HCT116 (cell line): ENCODE data around the gene FAM216B.

Experiments
- CBX3 ChIP-seq: IDR thresholded peaks from 2 replicates; pipeline ENCODE4 v1.6.1; 2012; ENCODE audit warnings: low read depth
- EZH2 ChIP-seq: fragments of 200-600 bp; sonication (generic); IDR thresholded peaks from 2 replicates; pipeline ENCODE4 v1.6.1; 2017; ENCODE audit warnings: antibody characterized with exemption, mixed run types
- POLR2A ChIP-seq: IDR thresholded peaks from 2 replicates; pipeline ENCODE4 v1.7.0; 2011; ENCODE audit warnings: borderline replicate concordance; ENCODE audit not compliant: insufficient read depth, insufficient read length; ENCODE audit errors: extremely low read depth
- POLR2AphosphoS5 ChIP-seq: IDR thresholded peaks from 2 replicates; pipeline ENCODE4 v1.6.1; 2011; ENCODE audit warnings: mild to moderate bottlenecking, low read depth, low read length, moderate library complexity
- RAD21 ChIP-seq: IDR thresholded peaks from 2 replicates; pipeline ENCODE4 v1.6.1; 2012; ENCODE audit warnings: low read depth, mild to moderate bottlenecking
- REST ChIP-seq: IDR thresholded peaks from 2 replicates; pipeline ENCODE4 v1.6.1; 2012; ENCODE audit warnings: low read depth
- SP1 ChIP-seq: IDR thresholded peaks from 2 replicates; pipeline ENCODE4 v1.6.1; 2012; ENCODE audit warnings: low read depth
- YY1 ChIP-seq: IDR thresholded peaks from 2 replicates; pipeline ENCODE4 v1.6.1; 2011; ENCODE audit warnings: low read length, low read depth, moderate library complexity, mild to moderate bottlenecking; ENCODE audit not compliant: insufficient replicate concordance; ENCODE audit errors: extremely low read depth
- ZBTB33 ChIP-seq: IDR thresholded peaks from 2 replicates; pipeline ENCODE4 v1.6.1; 2011; ENCODE audit warnings: mild to moderate bottlenecking, low read length, moderate library complexity; ENCODE audit not compliant: insufficient replicate concordance; ENCODE audit errors: extremely low read depth
- ZFX ChIP-seq: fragments of 450-650 bp; IDR thresholded peaks from 2 replicates; pipeline ENCODE4 v1.6.1; 2017
- ZNF274 ChIP-seq: fragments of 200-500 bp; sonication (Bioruptor generic); IDR thresholded peaks from 2 replicates; pipeline ENCODE4 v1.6.1; 2014; ENCODE audit warnings: mild to moderate bottlenecking, low read depth, low read length, inconsistent platforms
- TF ChIP-seq, protein P1 (sequence below), 3 experiments: fragments of 200-600 bp in 1 of 3; sonication (generic) in 1 of 3; IDR thresholded peaks in 2 of 3; conservative IDR thresholded peaks in 1 of 3; 2 replicates each; pipeline ENCODE4 v1.5.1; 2012 to 2017; ENCODE audit warnings: low read depth in 2 of 3, low read length in 2 of 3, antibody characterized with exemption in 1 of 3, borderline replicate concordance in 1 of 3, control low read depth in 1 of 3, mild to moderate bottlenecking in 1 of 3, mixed read lengths in 1 of 3, mixed run types in 1 of 3, moderate library complexity in 1 of 3; ENCODE audit not compliant: insufficient read depth in 1 of 3

GRCh38 chr13:42740753-42741152 is 40.6 kb upstream of the FAM216B start:
- TF ChIP-seq RAD21 (no peak), POLR2AphosphoS5 (no peak), SP1 (no peak), EZH2 (no peak), YY1 (no peak), REST (no peak), ZFX (no peak), CBX3 (no peak), ZBTB33 (no peak), ZNF274 (no peak), POLR2A (no peak)
- TF ChIP-seq, protein P1, sequence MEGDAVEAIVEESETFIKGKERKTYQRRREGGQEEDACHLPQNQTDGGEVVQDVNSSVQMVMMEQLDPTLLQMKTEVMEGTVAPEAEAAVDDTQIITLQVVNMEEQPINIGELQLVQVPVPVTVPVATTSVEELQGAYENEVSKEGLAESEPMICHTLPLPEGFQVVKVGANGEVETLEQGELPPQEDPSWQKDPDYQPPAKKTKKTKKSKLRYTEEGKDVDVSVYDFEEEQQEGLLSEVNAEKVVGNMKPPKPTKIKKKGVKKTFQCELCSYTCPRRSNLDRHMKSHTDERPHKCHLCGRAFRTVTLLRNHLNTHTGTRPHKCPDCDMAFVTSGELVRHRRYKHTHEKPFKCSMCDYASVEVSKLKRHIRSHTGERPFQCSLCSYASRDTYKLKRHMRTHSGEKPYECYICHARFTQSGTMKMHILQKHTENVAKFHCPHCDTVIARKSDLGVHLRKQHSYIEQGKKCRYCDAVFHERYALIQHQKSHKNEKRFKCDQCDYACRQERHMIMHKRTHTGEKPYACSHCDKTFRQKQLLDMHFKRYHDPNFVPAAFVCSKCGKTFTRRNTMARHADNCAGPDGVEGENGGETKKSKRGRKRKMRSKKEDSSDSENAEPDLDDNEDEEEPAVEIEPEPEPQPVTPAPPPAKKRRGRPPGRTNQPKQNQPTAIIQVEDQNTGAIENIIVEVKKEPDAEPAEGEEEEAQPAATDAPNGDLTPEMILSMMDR (IDR thresholded peaks at IDR 0.05 in 2 of 3, conservative IDR thresholded peaks at IDR 0.05 in 1 of 3; ENCODE audit: borderline replicate concordance in 1 of 3, insufficient read depth in 1 of 3, low read depth in 2 of 3, low read length in 2 of 3), result no peak
